ENCODE results near the gene CAD. TPM values are rescaled to one million over a fixed set of nuclear protein-coding genes. Genes with fewer than 3 reads are reported as not detected.
A peak's percentile ranks its signal among the peaks of the same experiment; 100 is the strongest.

CAD gene
- total RNA-seq, 1 experiment from 2014 or later = 41.5 TPM

DNA sequence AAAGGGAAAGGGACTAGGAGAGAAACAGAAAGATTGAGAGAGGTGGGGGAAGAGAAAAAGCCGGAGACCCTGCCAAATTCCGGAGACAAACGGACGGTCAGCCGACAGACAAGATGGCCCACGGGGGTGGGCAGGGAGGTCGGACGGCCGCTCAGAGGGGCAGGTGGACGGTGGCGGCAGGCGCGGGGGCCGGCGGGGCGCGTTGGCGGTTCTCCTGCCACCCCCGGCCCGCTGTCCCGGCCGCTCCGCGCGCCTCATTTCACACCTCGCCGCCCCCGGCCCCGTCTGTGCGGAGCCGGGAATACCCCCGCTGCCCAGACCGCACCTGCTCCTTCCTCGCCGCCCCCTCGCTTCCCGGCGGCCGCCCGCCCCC, 44.7 kb downstream of the CAD start:
- H3K4me1 ChIP-seq (replicated peaks; ENCODE audit: insufficient read depth) = no peaks in the 10 kb centered on the region
- H3K9me2 ChIP-seq (ENCODE audit: insufficient read depth) = no peaks in the 10 kb centered on the region
- H3K4me2 ChIP-seq = no peak overlapping the region
- intact Hi-C loops (cut with micrococcal nuclease; ENCODE audit: unreplicated experiment) = no loop called here
- H2AFZ ChIP-seq = no peak overlapping the region
- no peak overlapping the region for H3K4me3 ChIP-seq
- ChIA-PET CTCF (interaction anchor here (0.6 kb wide), 1 partner anchor 108 kb away, joined by 7 read pairs; no protein-coding TSS in a partner anchor), POLR2A (ENCODE audit: unreplicated experiment) (interaction anchor here (0.6 kb wide), 1 partner anchor 230 kb away, joined by 11 read pairs; no protein-coding TSS in a partner anchor)
- no TSS peak for BruUV-seq (replicated peaks)
- TF ChIP-seq EZH2 (IDR thresholded peaks at IDR 0.05; ENCODE audit: low read depth) = no peak
- TF ChIP-seq, protein P1, sequence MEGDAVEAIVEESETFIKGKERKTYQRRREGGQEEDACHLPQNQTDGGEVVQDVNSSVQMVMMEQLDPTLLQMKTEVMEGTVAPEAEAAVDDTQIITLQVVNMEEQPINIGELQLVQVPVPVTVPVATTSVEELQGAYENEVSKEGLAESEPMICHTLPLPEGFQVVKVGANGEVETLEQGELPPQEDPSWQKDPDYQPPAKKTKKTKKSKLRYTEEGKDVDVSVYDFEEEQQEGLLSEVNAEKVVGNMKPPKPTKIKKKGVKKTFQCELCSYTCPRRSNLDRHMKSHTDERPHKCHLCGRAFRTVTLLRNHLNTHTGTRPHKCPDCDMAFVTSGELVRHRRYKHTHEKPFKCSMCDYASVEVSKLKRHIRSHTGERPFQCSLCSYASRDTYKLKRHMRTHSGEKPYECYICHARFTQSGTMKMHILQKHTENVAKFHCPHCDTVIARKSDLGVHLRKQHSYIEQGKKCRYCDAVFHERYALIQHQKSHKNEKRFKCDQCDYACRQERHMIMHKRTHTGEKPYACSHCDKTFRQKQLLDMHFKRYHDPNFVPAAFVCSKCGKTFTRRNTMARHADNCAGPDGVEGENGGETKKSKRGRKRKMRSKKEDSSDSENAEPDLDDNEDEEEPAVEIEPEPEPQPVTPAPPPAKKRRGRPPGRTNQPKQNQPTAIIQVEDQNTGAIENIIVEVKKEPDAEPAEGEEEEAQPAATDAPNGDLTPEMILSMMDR (conservative IDR thresholded peaks at IDR 0.05) = no peak
- no peaks in the 10 kb centered on the region; the same call in 1 of the 2 replicates for H3F3A ChIP-seq (ENCODE audit: insufficient read depth, low read depth)
- H3K9me3 ChIP-seq (ENCODE audit: insufficient read depth, low read depth) = no peaks in the 10 kb centered on the region
- H3K79me2 ChIP-seq (ENCODE audit: low read depth) = no peaks in the 10 kb centered on the region
- H3K27ac ChIP-seq = no peak overlapping the region
- no peaks in the 10 kb centered on the region for H4K20me1 ChIP-seq (ENCODE audit: insufficient read depth)
- DNase-seq = no peak
- H3K36me3 ChIP-seq (ENCODE audit: low read depth) = no peaks in the 10 kb centered on the region
- peaks cover 66% of the 10 kb centered on the region for H3K27me3 ChIP-seq (ENCODE audit: insufficient read depth, low read depth)

DNA sequence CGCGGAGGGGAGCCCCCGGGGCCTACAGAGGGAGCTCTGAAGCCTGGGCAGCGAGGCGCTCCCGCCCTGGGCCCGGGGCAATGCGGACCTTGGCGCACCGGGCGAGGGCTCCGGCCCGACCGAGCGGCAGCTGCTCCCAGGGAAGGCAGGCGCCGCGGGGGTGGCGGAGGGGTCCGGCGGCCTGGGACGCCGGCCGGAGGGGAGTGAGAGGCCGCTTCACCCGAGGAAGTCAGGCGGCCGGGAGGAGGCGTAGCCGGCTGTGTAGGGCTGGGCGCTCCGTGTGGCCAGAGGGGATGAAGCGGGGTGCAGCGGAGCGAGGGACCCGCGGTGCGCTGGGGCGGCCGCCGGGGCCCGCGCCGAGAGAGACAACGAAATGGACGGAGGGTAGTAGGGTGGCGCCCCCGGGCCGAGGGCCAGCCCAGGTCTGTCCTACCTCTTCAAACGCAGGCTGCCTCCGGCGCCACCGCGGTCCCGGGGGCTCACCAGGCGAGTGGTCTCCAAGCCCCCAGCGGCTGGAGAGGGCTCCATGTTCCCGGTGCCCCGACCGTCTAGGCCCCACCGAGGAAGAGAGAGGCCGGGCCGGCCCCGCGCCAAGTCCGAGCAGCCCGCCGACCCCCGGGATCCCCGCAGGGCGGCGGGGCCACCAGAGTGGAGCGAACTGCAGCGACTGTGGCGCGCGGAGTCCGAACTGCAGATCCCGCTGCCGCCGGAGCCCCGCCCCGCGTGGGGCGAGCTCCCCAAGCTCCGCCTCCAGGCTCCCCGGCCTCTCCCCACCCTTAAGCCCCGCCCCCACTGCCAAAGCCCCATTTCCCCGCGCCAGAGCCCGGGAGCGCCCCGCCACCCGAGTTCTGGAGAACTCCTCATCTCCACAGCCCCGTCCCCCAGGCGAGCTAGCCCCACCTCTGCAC, 45.5 kb downstream of the CAD start, which contains the start of gene SLC30A3:
Gene SLC30A3 (minus strand): TSS at position 669 of the 908 bp plus-strand sequence. CDS start 141 bp downstream, at position 528.
- no peaks in the 10 kb centered on the region for H4K20me1 ChIP-seq (ENCODE audit: insufficient read depth)
- H3F3A ChIP-seq (ENCODE audit: insufficient read depth, low read depth) = no peaks in the 10 kb centered on the region; the same call in 1 of the 2 replicates
- peak in 1 of 2 experiments; percentile 51 for DNase-seq
- TF ChIP-seq, protein P1 (conservative IDR thresholded peaks at IDR 0.05) = no peak
- no peak for TF ChIP-seq EZH2 (IDR thresholded peaks at IDR 0.05; ENCODE audit: low read depth)
- ChIA-PET CTCF (interaction anchor here (0.6 kb wide), 1 partner anchor 107 kb away, joined by 7 read pairs; no protein-coding TSS in a partner anchor), POLR2A (ENCODE audit: unreplicated experiment) (interaction anchor here (0.6 kb wide), 1 partner anchor 231 kb away, joined by 11 read pairs; no protein-coding TSS in a partner anchor)
- BruUV-seq (replicated peaks) = no TSS peak
- intact Hi-C loops (cut with micrococcal nuclease; ENCODE audit: unreplicated experiment) = no loop called here
- H2AFZ ChIP-seq = peak within 1 kb of the TSS; percentile 62; the same call in 1 of the 2 replicates
- H3K27me3 ChIP-seq (ENCODE audit: insufficient read depth, low read depth) = peaks cover 59% of the 10 kb centered on the region
- no peaks in the 10 kb centered on the region for H3K36me3 ChIP-seq (ENCODE audit: low read depth)
- H3K27ac ChIP-seq = no peak within 1 kb of the TSS
- H3K4me2 ChIP-seq = peak within 1 kb of the TSS; percentile 79
- H3K79me2 ChIP-seq (ENCODE audit: low read depth) = no peaks in the 10 kb centered on the region
- peak within 1 kb of the TSS; percentile 47; the same call in 1 of the 2 replicates for H3K4me3 ChIP-seq
- no peaks in the 10 kb centered on the region for H3K9me3 ChIP-seq (ENCODE audit: insufficient read depth, low read depth)
- no peaks in the 10 kb centered on the region for H3K4me1 ChIP-seq (replicated peaks; ENCODE audit: insufficient read depth)
- no peaks in the 10 kb centered on the region for H3K9me2 ChIP-seq (ENCODE audit: insufficient read depth)

DNA sequence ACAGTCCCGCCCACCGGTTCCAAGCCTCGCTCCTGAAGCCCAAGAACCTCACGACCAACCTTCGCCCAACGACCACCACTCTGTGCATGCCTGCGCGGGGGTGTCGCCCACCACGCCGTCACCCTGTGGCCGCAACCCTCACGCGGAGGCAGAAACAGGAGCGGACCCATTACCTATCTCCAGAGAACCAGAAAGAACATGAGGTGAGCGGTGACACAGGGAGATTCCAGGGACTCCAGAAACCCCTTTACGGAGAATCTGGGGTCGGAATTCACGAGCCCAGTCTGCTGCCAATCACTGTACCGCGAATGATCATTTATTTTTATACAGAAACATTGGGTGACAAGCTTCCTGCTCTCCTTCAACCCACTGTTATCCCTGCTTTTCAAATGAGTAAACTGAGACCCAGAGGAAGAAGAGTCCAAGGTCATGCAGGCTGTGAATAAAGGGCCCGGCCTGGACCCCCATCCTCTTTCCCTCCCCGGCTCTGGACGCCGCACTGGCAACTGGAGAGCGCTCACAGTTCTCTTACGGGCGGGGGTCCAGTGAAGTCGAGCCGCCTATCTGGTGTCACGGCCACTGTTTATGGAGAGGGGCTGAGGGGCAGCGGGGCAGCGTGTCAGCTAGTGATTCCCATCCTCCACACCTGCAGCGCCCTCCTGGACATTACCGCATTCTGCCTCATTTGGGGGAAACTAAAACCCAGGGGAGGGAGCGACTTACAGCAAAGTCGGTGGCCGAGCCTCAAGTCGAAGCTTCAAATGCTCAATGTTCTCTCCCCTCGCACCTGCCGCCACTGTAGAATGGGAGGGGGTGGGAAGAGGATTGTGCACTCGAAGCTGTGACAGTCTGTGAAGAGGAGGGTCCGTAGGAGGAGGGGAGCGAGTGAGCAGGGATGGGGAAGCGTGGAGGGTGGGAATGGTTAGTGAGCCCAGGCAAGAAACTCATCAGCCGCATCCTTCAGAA, 46.4 kb downstream of the CAD start:
- 0 out of 2 replicates have a peak, but pooled peaks have one; percentile 25 for TF ChIP-seq EZH2 (IDR thresholded peaks at IDR 0.05; ENCODE audit: low read depth)
- TF ChIP-seq, protein P1 (conservative IDR thresholded peaks at IDR 0.05) = no peak
- no peaks in the 10 kb centered on the region for H4K20me1 ChIP-seq (ENCODE audit: insufficient read depth)
- peaks cover 58% of the 10 kb centered on the region for H3K27me3 ChIP-seq (ENCODE audit: insufficient read depth, low read depth)
- intact Hi-C loops (cut with micrococcal nuclease; ENCODE audit: unreplicated experiment) = no loop called here
- H3K9me2 ChIP-seq (ENCODE audit: insufficient read depth) = no peaks in the 10 kb centered on the region
- no TSS peak for BruUV-seq (replicated peaks)
- no peaks in the 10 kb centered on the region for H3K36me3 ChIP-seq (ENCODE audit: low read depth)
- H3K4me2 ChIP-seq = peak overlapping the region; percentile 79
- peak overlapping the region; percentile 47; the same call in 1 of the 2 replicates for H3K4me3 ChIP-seq
- H3K27ac ChIP-seq = no peak overlapping the region
- no peaks in the 10 kb centered on the region; the same call in 1 of the 2 replicates for H3F3A ChIP-seq (ENCODE audit: insufficient read depth, low read depth)
- H3K4me1 ChIP-seq (replicated peaks; ENCODE audit: insufficient read depth) = no peaks in the 10 kb centered on the region
- H2AFZ ChIP-seq = peak overlapping the region; percentile 62; the same call in 1 of the 2 replicates
- no peaks in the 10 kb centered on the region for H3K79me2 ChIP-seq (ENCODE audit: low read depth)
- no peaks in the 10 kb centered on the region for H3K9me3 ChIP-seq (ENCODE audit: insufficient read depth, low read depth)
- ChIA-PET POLR2A (ENCODE audit: unreplicated experiment) (no interaction called here), CTCF (interaction anchor here (0.7 to 0.8 kb wide), 2 partner anchors 30 to 430 kb away, joined by 4 to 5 read pairs; no protein-coding TSS in a partner anchor)
- no peak for DNase-seq
